Kidney capillary endothelial cell (primary cell): ENCODE measurements around the gene LRMDA.

Experiments
- DNase-seq: peaks from one replicate; pipeline ENCODE4 v3.0.0-alpha.2; 2018; ENCODE audit warnings: low spot score

Gene LRMDA

GRCh38 chr10:75672111-75672671 lies 240.8 kb downstream of the LRMDA start:
- no peak for DNase-seq

GRCh38 chr10:75672842-75673241 lies 241.4 kb downstream of the LRMDA start:
- peak; percentile 33 for DNase-seq

- DNase-seq, result no peak
Observed at GRCh38 chr10:75677541-75677940, 246.1 kb downstream of the LRMDA start.

- DNase-seq, result no peak
Observed at GRCh38 chr10:75678527-75678926, 247.1 kb downstream of the LRMDA start.

GRCh38 chr10:75679536-75679935 lies 248.1 kb downstream of the LRMDA start:
- DNase-seq, result no peak

GRCh38 chr10:75681334-75681733 lies 249.9 kb downstream of the LRMDA start:
- no peak for DNase-seq

- DNase-seq, result no peak
Observed at GRCh38 chr10:75682649-75683557, 251.5 kb downstream of the LRMDA start.

- DNase-seq, result no peak
Observed at GRCh38 chr10:75685187-75685586, 253.8 kb downstream of the LRMDA start.

- no peak for DNase-seq
Observed at GRCh38 chr10:75688506-75689300, 257.3 kb downstream of the LRMDA start.

- DNase-seq, result no peak
Observed at GRCh38 chr10:75693489-75693888, 262.1 kb downstream of the LRMDA start.

GRCh38 chr10:75694269-75694668 lies 262.8 kb downstream of the LRMDA start:
- DNase-seq, result no peak

- no peak for DNase-seq
Observed at GRCh38 chr10:75694790-75695189, 263.4 kb downstream of the LRMDA start.

- DNase-seq, result no peak
Observed at GRCh38 chr10:75695994-75696393, 264.6 kb downstream of the LRMDA start.

GRCh38 chr10:75696536-75696935 lies 265.1 kb downstream of the LRMDA start:
- no peak for DNase-seq

GRCh38 chr10:75703191-75703854 lies 271.9 kb downstream of the LRMDA start:
- DNase-seq, result no peak

GRCh38 chr10:75705426-75705825 lies 274.0 kb downstream of the LRMDA start:
- no peak for DNase-seq

- DNase-seq, result no peak
Observed at GRCh38 chr10:75707080-75707840, 275.8 kb downstream of the LRMDA start.

- DNase-seq, result no peak
Observed at GRCh38 chr10:75708060-75708459, 276.6 kb downstream of the LRMDA start.

- no peak for DNase-seq
Observed at GRCh38 chr10:75709245-75709644, 277.8 kb downstream of the LRMDA start.

- DNase-seq, result no peak
Observed at GRCh38 chr10:75709811-75710210, 278.4 kb downstream of the LRMDA start.

GRCh38 chr10:75712242-75712880 lies 280.9 kb downstream of the LRMDA start:
- no peak for DNase-seq
